Heart right ventricle (tissue), 16 donors: ENCODE results near the gene SMARCA2. TPM values are rescaled to one million over a fixed set of nuclear protein-coding genes. Genes with fewer than 3 reads are reported as not detected.

ENCODE experiments used
- ATAC-seq, 8 donors: fragments of 200-7000 bp; cut with Tn5 transposase; one replicate each; pipeline ENCODE4 v1.9.1; 2020; ENCODE audit warnings: mild to moderate bottlenecking in 8 of 8, moderate library complexity in 8 of 8, moderate number of reproducible peaks in 1 of 8
- DNase-seq, 2 donors: peaks; one replicate each; pipeline ENCODE4 v3.0.0-alpha.2; 2020
- H3K27ac ChIP-seq, 10 donors: fragments of 200-600 bp; sonication (generic) in 2 of 10; one replicate each; pipeline versions ENCODE4 v1.5.0 to v1.8.0; 2020 to 2022; ENCODE audit warnings: mild to moderate bottlenecking in 3 of 10
- H3K27me3 ChIP-seq, 7 donors: fragments of 200-600 bp; one replicate each; pipeline ENCODE4 v1.8.0; 2021 to 2022; ENCODE audit warnings: mild to moderate bottlenecking in 2 of 7
- H3K36me3 ChIP-seq, 9 donors: fragments of 200-600 bp; sonication (generic) in 1 of 9; one replicate each; pipeline versions ENCODE4 v1.5.0 to v1.8.0; 2020 to 2022; ENCODE audit warnings: mild to moderate bottlenecking in 2 of 9
- H3K4me1 ChIP-seq, 9 donors: fragments of 200-600 bp; sonication (generic) in 1 of 9; one replicate each; pipeline versions ENCODE4 v1.5.0 to v1.8.0; 2020 to 2022; ENCODE audit warnings: mild to moderate bottlenecking in 4 of 9
- H3K4me3 ChIP-seq, 10 donors: fragments of 200-600 bp; sonication (generic) in 2 of 10; one replicate each; pipeline versions ENCODE4 v1.5.0 to v1.8.0; 2020 to 2022; ENCODE audit warnings: mild to moderate bottlenecking in 7 of 10, moderate library complexity in 2 of 10
- H3K9me3 ChIP-seq, 11 donors: fragments of 200-600 bp in 10 of 11; sonication (generic) in 2 of 11; one replicate each; pipeline versions ENCODE4 v1.5.0 to v1.8.0; 2013 to 2022; ENCODE audit warnings: mild to moderate bottlenecking in 2 of 11, control low read depth in 1 of 11, moderate library complexity in 1 of 11
- WGBS, 2 donors: extraction: QIAGEN DNeasy Blood & Tissue Kit; methylation state at CpG; one replicate each; pipeline ENCODE4 v1.1.7; 2013; ENCODE audit warnings: inconsistent platforms in 1 of 2; 5-methylcytosine and 5-hydroxymethylcytosine counted together
- intact Hi-C, 10 donors: fragments of 100-400 bp; cut with DNase I; formaldehyde crosslinking; loops; one replicate each; pipeline versions ENCODE4 v1.11.1 to v1.14.2; 2022
- long read RNA-seq, 3 donors: library from polyadenylated mRNA; unstranded; transcript quantifications; one replicate each; pipeline ENCODE4 v2.0.0, GENCODE V29; 2020 to 2021
- polyA plus RNA-seq, 2 donors: library from polyadenylated mRNA; stranded (reverse); fragments of 200-250 nt; gene quantifications; one replicate each; pipeline ENCODE4 v1.2.3, GENCODE V29; 2013
- total RNA-seq, 10 donors: library from RNA; stranded (reverse); fragmentation: NEBNext Ultra II Directional in 3 of 10; extraction: Animal tissue kit (Norgen Biotek cat#: 25700) in 3 of 10; gene quantifications; one replicate each; pipeline versions ENCODE4 v1.2.1 to v1.2.4, GENCODE V29; 2021 to 2023
- TF ChIP-seq, protein P1 (sequence below), 9 donors: fragments of 200-600 bp; sonication (generic) in 2 of 9; IDR thresholded peaks; one replicate each; pipeline versions ENCODE4 v1.5.0 to v1.8.0; 2021 to 2022; ENCODE audit warnings: antibody characterized with exemption in 9 of 9, mild to moderate bottlenecking in 5 of 9, moderate library complexity in 1 of 9
- donor health status: Arrhythmogenic right ventricular cardiomyopathy.
- donor health status: ischemic (EF 13 %, LVEDD 7.1; RV severe dilation, severe dysfunction).
- donor health status: healthy with polysubstance abuse.
- donor health status: DM: no; HTN: yes; CAD: no.
- donor health status: DM: no; HTN: no; CAD: no.
- donor health status: ischemic (EF 25% LVEDD 6.9; RV normal size, moderate dysfunction).
- donor health status: ischemic (EF 25% LVEDD 5.7; RV mildly dilated, moderate dysfunction).
- donor health status: healthy.
- donor health status: DM: yes; HTN: yes; CAD: no.
- donor health status: Ischemic cardiomyopathy.
- donor health status: ischemic (EF 35%, LVEDD 5.7; RV mildly dilated, moderate dysfunction).
- donor health status: nonischemic (EF 11% LVEDD 7.7; RV severe dilation, severe dysfunction).
- donor health status: DM: yes; HTN: yes; CAD: no.
- donor health status: PGD.
- donor health status: ischemic (EF 29% LVEDD 5.4; RV normal size, mild dysfunction).
- donor health status: nonischemic (EF 23%, LVEDD 6.1; RV moderate dilation, normal function).

The SMARCA2 gene
- 100 to 1,000 TPM in 6 of 10 donors, 10 to 100 TPM in 4; 76.1 to 140 (median 114) TPM for total RNA-seq
- polyA plus RNA-seq = 10 to 100 TPM; 26.5 to 33.1 TPM
- long read RNA-seq, donor 1, full-length matches to known transcripts = 3 of 83 reads
- long read RNA-seq, donor 1, partial matches to known transcripts = 61 of 83 reads
- long read RNA-seq, donor 1, other reads (novel, unspliced or antisense) = 19 of 83 reads
- long read RNA-seq, donor 2, full-length matches to known transcripts = 4 of 105 reads
- long read RNA-seq, donor 2, partial matches to known transcripts = 83 of 105 reads
- long read RNA-seq, donor 2, other reads (novel, unspliced or antisense) = 18 of 105 reads
- long read RNA-seq, donor 3, partial matches to known transcripts = 55 of 78 reads
- long read RNA-seq, donor 3, other reads (novel, unspliced or antisense) = 13 of 78 reads

DNA sequence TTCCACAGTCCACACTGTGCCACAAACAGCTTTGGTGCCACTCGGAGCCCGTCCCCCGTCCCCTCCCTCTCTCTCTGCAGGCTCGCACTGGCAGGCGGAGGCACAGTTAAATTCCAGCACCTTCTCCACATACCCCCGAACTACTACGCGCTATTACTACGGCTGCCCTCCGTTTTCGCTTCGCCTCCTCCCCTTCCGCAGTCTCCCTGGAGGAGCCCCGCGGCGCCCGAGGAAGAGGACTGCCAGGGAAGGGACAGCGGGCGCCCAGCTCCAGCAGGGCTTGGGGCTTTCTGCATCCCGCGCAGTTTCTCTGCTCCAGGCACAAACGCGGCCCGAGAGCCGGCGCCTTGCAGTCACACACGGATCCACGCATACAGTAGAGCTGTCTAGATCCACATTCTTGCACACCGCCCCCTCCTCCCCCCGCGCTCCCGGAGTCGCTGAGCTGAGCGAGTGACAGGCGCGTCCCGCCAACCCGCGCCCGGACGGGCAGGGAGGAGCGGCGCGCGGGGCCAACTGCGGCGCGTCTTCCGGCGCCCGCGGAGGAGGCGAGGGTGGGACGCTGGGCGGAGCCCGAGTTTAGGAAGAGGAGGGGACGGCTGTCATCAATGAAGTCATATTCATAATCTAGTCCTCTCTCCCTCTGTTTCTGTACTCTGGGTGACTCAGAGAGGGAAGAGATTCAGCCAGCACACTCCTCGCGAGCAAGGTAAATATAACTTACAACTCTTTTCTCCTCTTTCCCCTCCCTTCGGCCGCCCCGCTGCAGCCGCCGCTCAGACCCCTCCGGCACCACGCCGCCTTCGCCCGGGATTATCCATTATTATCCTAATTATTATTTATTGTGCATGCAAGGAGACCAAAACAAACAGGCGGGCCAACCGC lies at the start of gene SMARCA2:
TSS of gene SMARCA2 (plus strand) at position 652 of the 885 bp plus-strand sequence. CDS start 13,676 bp downstream, outside the sequence.
- Histone ChIP-seq H3K4me3 (peak within 1 kb of the TSS; percentile 62 to 97 (median 88)), H3K9me3 (no peaks in the 10 kb centered on the region), H3K36me3 (no peaks in the 10 kb centered on the region), H3K27me3 (no peaks in the 10 kb centered on the region), H3K4me1 (peaks cover 0 to 30% (median 23%) of the 10 kb centered on the region in 9 donors), H3K27ac (peak within 1 kb of the TSS; percentile 92 to 99 (median 97))
- TF ChIP-seq, protein P1, sequence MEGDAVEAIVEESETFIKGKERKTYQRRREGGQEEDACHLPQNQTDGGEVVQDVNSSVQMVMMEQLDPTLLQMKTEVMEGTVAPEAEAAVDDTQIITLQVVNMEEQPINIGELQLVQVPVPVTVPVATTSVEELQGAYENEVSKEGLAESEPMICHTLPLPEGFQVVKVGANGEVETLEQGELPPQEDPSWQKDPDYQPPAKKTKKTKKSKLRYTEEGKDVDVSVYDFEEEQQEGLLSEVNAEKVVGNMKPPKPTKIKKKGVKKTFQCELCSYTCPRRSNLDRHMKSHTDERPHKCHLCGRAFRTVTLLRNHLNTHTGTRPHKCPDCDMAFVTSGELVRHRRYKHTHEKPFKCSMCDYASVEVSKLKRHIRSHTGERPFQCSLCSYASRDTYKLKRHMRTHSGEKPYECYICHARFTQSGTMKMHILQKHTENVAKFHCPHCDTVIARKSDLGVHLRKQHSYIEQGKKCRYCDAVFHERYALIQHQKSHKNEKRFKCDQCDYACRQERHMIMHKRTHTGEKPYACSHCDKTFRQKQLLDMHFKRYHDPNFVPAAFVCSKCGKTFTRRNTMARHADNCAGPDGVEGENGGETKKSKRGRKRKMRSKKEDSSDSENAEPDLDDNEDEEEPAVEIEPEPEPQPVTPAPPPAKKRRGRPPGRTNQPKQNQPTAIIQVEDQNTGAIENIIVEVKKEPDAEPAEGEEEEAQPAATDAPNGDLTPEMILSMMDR (IDR thresholded peaks at IDR 0.05) = peak in 1 of 9 donors; percentile 2
- ATAC-seq (peak; percentile 87 to 96 (median 92)), DNase-seq (peak; percentile 98)
- intact Hi-C loops = loop anchor here in 6 of 10 donors (2.0 to 10.0 kb wide), 10 partner anchors 20 to 832 kb away; partner anchors contain the start of gene PUM3 (in 1 of the 6)
- 0% methylated on average over 66 to 70 of the region's 71 CpGs for WGBS, 2 donors

DNA sequence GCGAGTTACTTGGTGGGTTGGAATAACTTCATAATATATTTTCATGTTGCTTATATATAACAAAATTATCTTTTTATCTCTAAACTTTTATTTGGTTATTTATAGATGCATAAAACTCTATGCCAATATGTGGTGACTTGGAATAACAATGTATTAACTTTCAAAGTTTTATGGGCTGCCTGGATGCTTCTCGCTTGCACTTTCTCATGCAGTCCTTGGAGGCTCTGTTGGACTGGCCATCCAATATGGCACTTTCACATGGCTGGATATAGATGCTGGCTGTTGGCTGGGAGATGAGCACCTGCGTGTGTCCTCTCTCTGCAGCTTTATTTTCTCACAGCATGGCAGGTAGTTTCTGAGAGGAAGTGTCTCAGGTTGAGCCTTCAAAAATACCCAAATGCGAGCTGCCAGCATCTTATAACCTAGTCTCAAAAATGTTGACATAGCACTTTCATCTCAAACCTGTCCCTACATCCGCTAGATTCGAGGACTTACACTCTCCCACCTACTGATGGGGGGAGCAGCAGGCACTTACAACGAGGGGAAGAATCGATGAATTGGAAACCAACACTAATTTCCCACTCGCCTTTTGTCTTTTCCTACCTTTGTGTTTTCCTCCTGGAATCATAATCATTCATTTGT lies 48.3 kb upstream of the SMARCA2 start:
- 91% methylated on average over 9 of the region's 9 CpGs for WGBS, 2 donors
- H3K9me3 ChIP-seq = no peaks in the 10 kb centered on the region
- TF ChIP-seq, protein P1 (IDR thresholded peaks at IDR 0.05) = no peak
- no peaks in the 10 kb centered on the region for H3K27me3 ChIP-seq
- peaks cover 0 to 8% (median 2%) of the 10 kb centered on the region in 9 donors for H3K4me1 ChIP-seq
- no peak overlapping the region for H3K27ac ChIP-seq
- ATAC-seq (no peak), DNase-seq (no peak)
- H3K36me3 ChIP-seq = no peaks in the 10 kb centered on the region
- intact Hi-C loops = no loop called here
- no peak overlapping the region for H3K4me3 ChIP-seq

DNA sequence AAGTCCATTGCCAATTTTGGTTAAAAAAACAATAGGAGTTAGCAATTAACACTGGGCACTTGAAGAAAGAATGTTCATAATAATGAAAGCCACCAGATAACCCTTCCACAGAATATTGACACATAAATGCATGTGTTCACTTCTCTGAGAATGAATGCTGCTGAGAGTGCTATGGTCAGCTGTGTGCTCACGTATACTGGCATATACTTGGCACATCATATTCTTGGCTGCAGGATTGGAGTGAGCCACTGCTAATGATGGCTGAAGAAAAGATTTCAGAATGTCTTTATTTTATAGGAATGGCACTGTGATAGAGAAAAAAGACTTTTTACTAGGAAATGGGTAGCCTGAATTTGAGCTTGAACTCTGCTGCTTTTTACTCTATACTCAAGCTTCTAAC lies 46.0 kb upstream of the SMARCA2 start:
- Histone ChIP-seq H3K27me3 (no peaks in the 10 kb centered on the region), H3K4me1 (no peaks in the 10 kb centered on the region), H3K4me3 (no peak overlapping the region), H3K36me3 (no peaks in the 10 kb centered on the region), H3K27ac (no peak overlapping the region), H3K9me3 (no peaks in the 10 kb centered on the region)
- intact Hi-C loops = no loop called here
- TF ChIP-seq, protein P1 (IDR thresholded peaks at IDR 0.05) = no peak
- ATAC-seq = no peak
- DNase-seq = no peak
- WGBS, 2 donors = 35 to 43% methylated on average over 1 of the region's 1 CpG

DNA sequence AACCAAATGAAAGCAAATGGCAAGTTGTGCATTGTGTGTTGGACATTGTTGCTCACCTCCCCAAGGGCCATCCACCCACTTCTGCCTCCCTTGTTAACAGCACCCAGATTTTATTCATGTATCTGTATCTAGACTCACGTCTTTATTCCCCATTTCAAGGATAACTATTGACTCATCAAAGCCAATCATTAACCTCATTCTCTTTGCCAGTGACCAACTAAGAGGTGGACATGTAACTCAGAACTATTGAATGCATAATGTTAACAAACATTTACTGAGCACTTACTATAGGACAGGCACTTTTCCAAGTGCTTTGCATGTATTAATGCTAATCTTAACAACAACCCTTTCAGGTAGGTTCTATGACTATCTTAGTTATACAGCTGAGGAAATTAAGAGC lies 45.2 kb upstream of the SMARCA2 start:
- Histone ChIP-seq H3K4me1 (no peaks in the 10 kb centered on the region), H3K27me3 (no peaks in the 10 kb centered on the region), H3K9me3 (no peaks in the 10 kb centered on the region), H3K27ac (no peak overlapping the region), H3K4me3 (no peak overlapping the region), H3K36me3 (no peaks in the 10 kb centered on the region)
- WGBS, 2 donors = 78 to 81% methylated on average over 1 of the region's 1 CpG
- ATAC-seq (no peak), DNase-seq (no peak)
- intact Hi-C loops = no loop called here
- TF ChIP-seq, protein P1 (IDR thresholded peaks at IDR 0.05) = no peak
